ENCODE data around the gene ENG. TPM values are rescaled to one million over a fixed set of nuclear protein-coding genes. Genes with fewer than 3 reads are reported as not detected.

The ENG gene
- total and polyA plus RNA-seq, 2 experiments from 2014 or later = 1.4 to 2.6 TPM

DNA sequence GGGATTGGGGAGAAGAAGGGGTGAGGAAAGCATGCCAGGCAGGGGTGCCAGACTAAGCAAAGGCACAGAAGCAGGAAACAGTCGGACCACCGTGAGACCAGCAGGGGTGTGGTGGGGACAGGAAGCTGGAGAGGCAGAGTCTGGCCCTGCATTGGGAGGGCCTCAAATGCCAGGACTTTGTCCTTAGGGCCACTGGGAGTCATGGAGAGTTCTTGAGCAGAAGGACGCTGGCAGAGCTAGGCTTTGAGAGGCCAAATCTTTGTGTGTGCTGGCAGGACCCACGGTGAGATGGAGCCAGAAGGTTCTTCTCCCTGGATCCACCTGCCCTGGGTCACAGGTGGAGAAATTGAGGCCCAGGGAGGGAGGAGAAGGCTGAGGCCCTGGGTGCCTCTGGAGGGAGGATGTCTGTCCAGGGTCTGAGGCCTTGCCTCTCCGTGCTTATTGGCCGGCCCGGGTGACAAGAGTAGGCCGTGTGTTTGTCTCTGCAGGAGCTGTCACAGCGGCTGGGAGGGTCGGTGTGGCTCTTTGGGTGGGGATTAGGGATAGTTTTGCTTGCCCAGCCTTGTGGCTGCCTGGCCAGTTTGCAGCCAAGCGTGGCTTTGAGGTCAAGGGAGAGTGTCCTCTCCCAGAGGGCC, 1.8 kb upstream of the ENG start:
- H3K4me1 ChIP-seq (ENCODE audit: insufficient read depth) = peaks cover 4% of the 10 kb centered on the region; the same call in 1 of the 2 replicates
- no peaks in the 10 kb centered on the region for H3K36me3 ChIP-seq (ENCODE audit: insufficient read depth)
- no peaks in the 10 kb centered on the region for H4K20me1 ChIP-seq (replicated peaks; ENCODE audit: insufficient read depth)
- ATAC-seq (no peak), DNase-seq (ENCODE audit: low spot score) (no peak)
- H3F3A ChIP-seq (replicated peaks; ENCODE audit: low read depth) = no peaks in the 10 kb centered on the region
- Mint-ChIP-seq H3K9me3 (no peaks in the 10 kb centered on the region), H3K4me3 (no peak overlapping the region), H3K36me3 (ENCODE audit: low read depth) (no peaks in the 10 kb centered on the region), H3K4me1 (peaks cover 7% of the 10 kb centered on the region), H3K27me3 (ENCODE audit: insufficient read depth, low read depth, poor library complexity) (peaks cover 8% of the 10 kb centered on the region), H3K27ac (no peak overlapping the region)
- no peak overlapping the region for H3K4me2 ChIP-seq
- no peaks in the 10 kb centered on the region for H3K9me2 ChIP-seq (ENCODE audit: insufficient read depth)
- no peaks in the 10 kb centered on the region for H3K79me2 ChIP-seq (replicated peaks; ENCODE audit: insufficient read depth)
- no peak overlapping the region for H3K27ac ChIP-seq (ENCODE audit: low read depth)
- TF ChIP-seq NANOG (IDR thresholded peaks at IDR 0.05; ENCODE audit: borderline replicate concordance) (no peak), ZNF331 (CRISPR knock-in tag; IDR thresholded peaks at IDR 0.05; ENCODE audit: low read depth) (no peak), EZH2phosphoT487 (IDR thresholded peaks at IDR 0.05; ENCODE audit: unreplicated experiment) (no peak), POLR2AphosphoS5 (IDR thresholded peaks at IDR 0.05; ENCODE audit: low read depth) (no peak), JUNB (IDR thresholded peaks at IDR 0.05; ENCODE audit: unreplicated experiment) (no peak), CREB1 (CRISPR knock-in tag; IDR thresholded peaks at IDR 0.05; ENCODE audit: low read depth) (no peak), EZH2 (IDR thresholded peaks at IDR 0.05; ENCODE audit: low read depth, unreplicated experiment) (no peak), ZNF114 (CRISPR knock-in tag; IDR thresholded peaks at IDR 0.05) (no peak), STAT1 (IDR thresholded peaks at IDR 0.05; ENCODE audit: unreplicated experiment) (no peak)
- TF ChIP-seq, protein P1, sequence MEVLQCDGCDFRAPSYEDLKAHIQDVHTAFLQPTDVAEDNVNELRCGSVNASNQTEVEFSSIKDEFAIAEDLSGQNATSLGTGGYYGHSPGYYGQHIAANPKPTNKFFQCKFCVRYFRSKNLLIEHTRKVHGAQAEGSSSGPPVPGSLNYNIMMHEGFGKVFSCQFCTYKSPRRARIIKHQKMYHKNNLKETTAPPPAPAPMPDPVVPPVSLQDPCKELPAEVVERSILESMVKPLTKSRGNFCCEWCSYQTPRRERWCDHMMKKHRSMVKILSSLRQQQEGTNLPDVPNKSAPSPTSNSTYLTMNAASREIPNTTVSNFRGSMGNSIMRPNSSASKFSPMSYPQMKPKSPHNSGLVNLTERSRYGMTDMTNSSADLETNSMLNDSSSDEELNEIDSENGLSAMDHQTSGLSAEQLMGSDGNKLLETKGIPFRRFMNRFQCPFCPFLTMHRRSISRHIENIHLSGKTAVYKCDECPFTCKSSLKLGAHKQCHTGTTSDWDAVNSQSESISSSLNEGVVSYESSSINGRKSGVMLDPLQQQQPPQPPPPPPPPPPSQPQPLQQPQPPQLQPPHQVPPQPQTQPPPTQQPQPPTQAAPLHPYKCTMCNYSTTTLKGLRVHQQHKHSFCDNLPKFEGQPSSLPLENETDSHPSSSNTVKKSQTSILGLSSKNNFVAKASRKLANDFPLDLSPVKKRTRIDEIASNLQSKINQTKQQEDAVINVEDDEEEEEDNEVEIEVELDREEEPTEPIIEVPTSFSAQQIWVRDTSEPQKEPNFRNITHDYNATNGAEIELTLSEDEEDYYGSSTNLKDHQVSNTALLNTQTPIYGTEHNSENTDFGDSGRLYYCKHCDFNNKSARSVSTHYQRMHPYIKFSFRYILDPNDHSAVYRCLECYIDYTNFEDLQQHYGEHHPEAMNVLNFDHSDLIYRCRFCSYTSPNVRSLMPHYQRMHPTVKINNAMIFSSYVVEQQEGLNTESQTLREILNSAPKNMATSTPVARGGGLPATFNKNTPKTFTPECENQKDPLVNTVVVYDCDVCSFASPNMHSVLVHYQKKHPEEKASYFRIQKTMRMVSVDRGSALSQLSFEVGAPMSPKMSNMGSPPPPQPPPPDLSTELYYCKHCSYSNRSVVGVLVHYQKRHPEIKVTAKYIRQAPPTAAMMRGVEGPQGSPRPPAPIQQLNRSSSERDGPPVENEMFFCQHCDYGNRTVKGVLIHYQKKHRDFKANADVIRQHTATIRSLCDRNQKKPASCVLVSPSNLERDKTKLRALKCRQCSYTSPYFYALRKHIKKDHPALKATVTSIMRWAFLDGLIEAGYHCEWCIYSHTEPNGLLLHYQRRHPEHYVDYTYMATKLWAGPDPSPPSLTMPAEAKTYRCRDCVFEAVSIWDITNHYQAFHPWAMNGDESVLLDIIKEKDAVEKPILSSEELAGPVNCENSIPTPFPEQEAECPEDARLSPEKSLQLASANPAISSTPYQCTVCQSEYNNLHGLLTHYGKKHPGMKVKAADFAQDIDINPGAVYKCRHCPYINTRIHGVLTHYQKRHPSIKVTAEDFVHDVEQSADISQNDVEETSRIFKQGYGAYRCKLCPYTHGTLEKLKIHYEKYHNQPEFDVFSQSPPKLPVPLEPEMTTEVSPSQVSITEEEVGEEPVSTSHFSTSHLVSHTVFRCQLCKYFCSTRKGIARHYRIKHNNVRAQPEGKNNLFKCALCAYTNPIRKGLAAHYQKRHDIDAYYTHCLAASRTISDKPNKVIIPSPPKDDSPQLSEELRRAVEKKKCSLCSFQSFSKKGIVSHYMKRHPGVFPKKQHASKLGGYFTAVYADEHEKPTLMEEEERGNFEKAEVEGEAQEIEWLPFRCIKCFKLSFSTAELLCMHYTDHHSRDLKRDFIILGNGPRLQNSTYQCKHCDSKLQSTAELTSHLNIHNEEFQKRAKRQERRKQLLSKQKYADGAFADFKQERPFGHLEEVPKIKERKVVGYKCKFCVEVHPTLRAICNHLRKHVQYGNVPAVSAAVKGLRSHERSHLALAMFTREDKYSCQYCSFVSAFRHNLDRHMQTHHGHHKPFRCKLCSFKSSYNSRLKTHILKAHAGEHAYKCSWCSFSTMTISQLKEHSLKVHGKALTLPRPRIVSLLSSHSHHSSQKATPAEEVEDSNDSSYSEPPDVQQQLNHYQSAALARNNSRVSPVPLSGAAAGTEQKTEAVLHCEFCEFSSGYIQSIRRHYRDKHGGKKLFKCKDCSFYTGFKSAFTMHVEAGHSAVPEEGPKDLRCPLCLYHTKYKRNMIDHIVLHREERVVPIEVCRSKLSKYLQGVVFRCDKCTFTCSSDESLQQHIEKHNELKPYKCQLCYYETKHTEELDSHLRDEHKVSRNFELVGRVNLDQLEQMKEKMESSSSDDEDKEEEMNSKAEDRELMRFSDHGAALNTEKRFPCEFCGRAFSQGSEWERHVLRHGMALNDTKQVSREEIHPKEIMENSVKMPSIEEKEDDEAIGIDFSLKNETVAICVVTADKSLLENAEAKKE (CRISPR knock-in tag; IDR thresholded peaks at IDR 0.05) = no peak
- TF ChIP-seq, protein P2, sequence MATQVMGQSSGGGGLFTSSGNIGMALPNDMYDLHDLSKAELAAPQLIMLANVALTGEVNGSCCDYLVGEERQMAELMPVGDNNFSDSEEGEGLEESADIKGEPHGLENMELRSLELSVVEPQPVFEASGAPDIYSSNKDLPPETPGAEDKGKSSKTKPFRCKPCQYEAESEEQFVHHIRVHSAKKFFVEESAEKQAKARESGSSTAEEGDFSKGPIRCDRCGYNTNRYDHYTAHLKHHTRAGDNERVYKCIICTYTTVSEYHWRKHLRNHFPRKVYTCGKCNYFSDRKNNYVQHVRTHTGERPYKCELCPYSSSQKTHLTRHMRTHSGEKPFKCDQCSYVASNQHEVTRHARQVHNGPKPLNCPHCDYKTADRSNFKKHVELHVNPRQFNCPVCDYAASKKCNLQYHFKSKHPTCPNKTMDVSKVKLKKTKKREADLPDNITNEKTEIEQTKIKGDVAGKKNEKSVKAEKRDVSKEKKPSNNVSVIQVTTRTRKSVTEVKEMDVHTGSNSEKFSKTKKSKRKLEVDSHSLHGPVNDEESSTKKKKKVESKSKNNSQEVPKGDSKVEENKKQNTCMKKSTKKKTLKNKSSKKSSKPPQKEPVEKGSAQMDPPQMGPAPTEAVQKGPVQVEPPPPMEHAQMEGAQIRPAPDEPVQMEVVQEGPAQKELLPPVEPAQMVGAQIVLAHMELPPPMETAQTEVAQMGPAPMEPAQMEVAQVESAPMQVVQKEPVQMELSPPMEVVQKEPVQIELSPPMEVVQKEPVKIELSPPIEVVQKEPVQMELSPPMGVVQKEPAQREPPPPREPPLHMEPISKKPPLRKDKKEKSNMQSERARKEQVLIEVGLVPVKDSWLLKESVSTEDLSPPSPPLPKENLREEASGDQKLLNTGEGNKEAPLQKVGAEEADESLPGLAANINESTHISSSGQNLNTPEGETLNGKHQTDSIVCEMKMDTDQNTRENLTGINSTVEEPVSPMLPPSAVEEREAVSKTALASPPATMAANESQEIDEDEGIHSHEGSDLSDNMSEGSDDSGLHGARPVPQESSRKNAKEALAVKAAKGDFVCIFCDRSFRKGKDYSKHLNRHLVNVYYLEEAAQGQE (IDR thresholded peaks at IDR 0.05; ENCODE audit: unreplicated experiment) = no peak
- TF ChIP-seq, protein P3, sequence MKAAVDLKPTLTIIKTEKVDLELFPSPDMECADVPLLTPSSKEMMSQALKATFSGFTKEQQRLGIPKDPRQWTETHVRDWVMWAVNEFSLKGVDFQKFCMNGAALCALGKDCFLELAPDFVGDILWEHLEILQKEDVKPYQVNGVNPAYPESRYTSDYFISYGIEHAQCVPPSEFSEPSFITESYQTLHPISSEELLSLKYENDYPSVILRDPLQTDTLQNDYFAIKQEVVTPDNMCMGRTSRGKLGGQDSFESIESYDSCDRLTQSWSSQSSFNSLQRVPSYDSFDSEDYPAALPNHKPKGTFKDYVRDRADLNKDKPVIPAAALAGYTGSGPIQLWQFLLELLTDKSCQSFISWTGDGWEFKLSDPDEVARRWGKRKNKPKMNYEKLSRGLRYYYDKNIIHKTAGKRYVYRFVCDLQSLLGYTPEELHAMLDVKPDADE (IDR thresholded peaks at IDR 0.05) = no peak
- TF ChIP-seq, protein P4, sequence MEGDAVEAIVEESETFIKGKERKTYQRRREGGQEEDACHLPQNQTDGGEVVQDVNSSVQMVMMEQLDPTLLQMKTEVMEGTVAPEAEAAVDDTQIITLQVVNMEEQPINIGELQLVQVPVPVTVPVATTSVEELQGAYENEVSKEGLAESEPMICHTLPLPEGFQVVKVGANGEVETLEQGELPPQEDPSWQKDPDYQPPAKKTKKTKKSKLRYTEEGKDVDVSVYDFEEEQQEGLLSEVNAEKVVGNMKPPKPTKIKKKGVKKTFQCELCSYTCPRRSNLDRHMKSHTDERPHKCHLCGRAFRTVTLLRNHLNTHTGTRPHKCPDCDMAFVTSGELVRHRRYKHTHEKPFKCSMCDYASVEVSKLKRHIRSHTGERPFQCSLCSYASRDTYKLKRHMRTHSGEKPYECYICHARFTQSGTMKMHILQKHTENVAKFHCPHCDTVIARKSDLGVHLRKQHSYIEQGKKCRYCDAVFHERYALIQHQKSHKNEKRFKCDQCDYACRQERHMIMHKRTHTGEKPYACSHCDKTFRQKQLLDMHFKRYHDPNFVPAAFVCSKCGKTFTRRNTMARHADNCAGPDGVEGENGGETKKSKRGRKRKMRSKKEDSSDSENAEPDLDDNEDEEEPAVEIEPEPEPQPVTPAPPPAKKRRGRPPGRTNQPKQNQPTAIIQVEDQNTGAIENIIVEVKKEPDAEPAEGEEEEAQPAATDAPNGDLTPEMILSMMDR (conservative IDR thresholded peaks at IDR 0.05; ENCODE audit: low read depth in 2 of 2) = no peak
- H3K4me3 ChIP-seq = no peak overlapping the region
- no peaks in the 10 kb centered on the region for H3K27me3 ChIP-seq (ENCODE audit: insufficient read depth)
- H2AFZ ChIP-seq = no peak overlapping the region

Measured in GM23338 (cell line).